Ovary (tissue), 9 donors: ENCODE data around the gene LEMD2. TPM values are rescaled to one million over a fixed set of nuclear protein-coding genes. Genes with fewer than 3 reads are reported as not detected.

Experiments used
- DNase-seq, 5 donors: peaks; one replicate each; pipeline ENCODE4 v3.0.0-alpha.2; 2019 to 2020
- H3K27ac ChIP-seq, 2 donors: fragments of 200-600 bp; one replicate each; pipeline versions ENCODE4 v1.5.1 to v1.8.0; 2019 to 2022
- H3K27me3 ChIP-seq: fragments of 200-600 bp; one replicate; pipeline ENCODE4 v1.8.0; 2022
- H3K36me3 ChIP-seq: fragments of 200-600 bp; sonication (generic); one replicate; pipeline ENCODE4 v1.5.1; 2019
- H3K4me1 ChIP-seq: one replicate; pipeline ENCODE4 v1.8.1; 2013; ENCODE audit warnings: mild to moderate bottlenecking, moderate library complexity; ENCODE audit not compliant: insufficient read depth
- H3K4me3 ChIP-seq: fragments of 200-600 bp; sonication (generic); one replicate; pipeline ENCODE4 v1.5.1; 2017
- H3K9me3 ChIP-seq, 2 donors: fragments of 200-600 bp in 1 of 2; sonication (generic) in 1 of 2; one replicate each; pipeline versions ENCODE4 v1.5.1 to v1.8.1; 2013 to 2019; ENCODE audit warnings: mild to moderate bottlenecking in 1 of 2, moderate library complexity in 1 of 2
- EP300 ChIP-seq: sonication (generic); formaldehyde crosslinking; IDR thresholded peaks from one replicate; pipeline ENCODE4 v1.6.1; 2017; ENCODE audit warnings: antibody characterized with exemption
- POLR2A ChIP-seq: fragments of 450-650 bp; IDR thresholded peaks from one replicate; pipeline ENCODE4 v1.6.1; 2017; ENCODE audit warnings: antibody characterized with exemption, mild to moderate bottlenecking, moderate library complexity
- WGBS, 3 donors: extraction: QIAGEN DNeasy Blood & Tissue Kit in 1 of 3; methylation state at CpG; one replicate each; pipeline versions ENCODE4 v1.1.5 to v1.1.7; 2013 to 2017; 5-methylcytosine and 5-hydroxymethylcytosine counted together
- intact Hi-C, 4 donors: fragments of 100-400 bp; cut with DNase I; formaldehyde crosslinking; loops; one replicate each; pipeline versions ENCODE4 v1.11.0 to v1.15.1; 2022 to 2023
- polyA plus RNA-seq, 2 donors: library from polyadenylated mRNA; stranded (reverse); fragments of 200-250 nt in 1 of 2; fragments of 350-450 nt in 1 of 2; fragmentation: Illumina TruSeq in 1 of 2; extraction: RNeasy Lipid Tissue Mini Kit (QIAGEN cat#74804) in 1 of 2; gene quantifications; one replicate each; pipeline ENCODE4 v1.2.3, GENCODE V29; 2013 to 2014
- total RNA-seq, 7 donors: library from RNA; depleted of rRNA in 2 of 7; stranded (reverse); fragments of >200 nt in 2 of 7; fragmentation: NEBNext Ultra II Directional in 3 of 7; extraction: Animal tissue kit (Norgen Biotek cat#: 25700) in 3 of 7; gene quantifications; one replicate each; pipeline versions ENCODE4 v1.1.0 to v1.2.4, GENCODE V29; 2016 to 2023
- TF ChIP-seq, protein P1 (sequence below), 3 donors: fragments of 450-650 bp in 2 of 3; fragments of 200-600 bp in 1 of 3; IDR thresholded peaks; one replicate each; pipeline versions ENCODE4 v1.5.1 to v1.8.0; 2016 to 2022; ENCODE audit warnings: antibody characterized with exemption in 3 of 3, mild to moderate bottlenecking in 1 of 3
- donor health status: DM: no; HTN: no; CAD: no; lungs with moderate emphysema.
- donor health status: DM: no; HTN: no; CAD: no.
- donor health status: Bipolar disorder and iron deficiency.
- donor health status: DM: yes; HTN: yes; CAD: no.
- donor health status: DM: no; HTN: no; CAD: no.
- donor health status: DM: yes; HTN: yes; CAD: no.

LEMD2 gene
- total and polyA plus RNA-seq, 9 donors = 41.7 to 66.8 (median 56.7) TPM

GRCh38 chr6:33722103-33722623 lies 66.8 kb downstream of the LEMD2 start:
- intact Hi-C loops = no loop called here
- Histone ChIP-seq H3K4me1 (peaks cover 4% of the 10 kb centered on the region), H3K27ac (no peak overlapping the region), H3K9me3 (no peaks in the 10 kb centered on the region), H3K36me3 (no peaks in the 10 kb centered on the region), H3K27me3 (no peaks in the 10 kb centered on the region), H3K4me3 (no peak overlapping the region)
- no peak for DNase-seq
- WGBS, 3 donors = 77 to 94% (median 82%) methylated on average over 5 of the region's 5 CpGs
- TF ChIP-seq, protein P1, sequence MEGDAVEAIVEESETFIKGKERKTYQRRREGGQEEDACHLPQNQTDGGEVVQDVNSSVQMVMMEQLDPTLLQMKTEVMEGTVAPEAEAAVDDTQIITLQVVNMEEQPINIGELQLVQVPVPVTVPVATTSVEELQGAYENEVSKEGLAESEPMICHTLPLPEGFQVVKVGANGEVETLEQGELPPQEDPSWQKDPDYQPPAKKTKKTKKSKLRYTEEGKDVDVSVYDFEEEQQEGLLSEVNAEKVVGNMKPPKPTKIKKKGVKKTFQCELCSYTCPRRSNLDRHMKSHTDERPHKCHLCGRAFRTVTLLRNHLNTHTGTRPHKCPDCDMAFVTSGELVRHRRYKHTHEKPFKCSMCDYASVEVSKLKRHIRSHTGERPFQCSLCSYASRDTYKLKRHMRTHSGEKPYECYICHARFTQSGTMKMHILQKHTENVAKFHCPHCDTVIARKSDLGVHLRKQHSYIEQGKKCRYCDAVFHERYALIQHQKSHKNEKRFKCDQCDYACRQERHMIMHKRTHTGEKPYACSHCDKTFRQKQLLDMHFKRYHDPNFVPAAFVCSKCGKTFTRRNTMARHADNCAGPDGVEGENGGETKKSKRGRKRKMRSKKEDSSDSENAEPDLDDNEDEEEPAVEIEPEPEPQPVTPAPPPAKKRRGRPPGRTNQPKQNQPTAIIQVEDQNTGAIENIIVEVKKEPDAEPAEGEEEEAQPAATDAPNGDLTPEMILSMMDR (IDR thresholded peaks at IDR 0.05) = no peak
- TF ChIP-seq EP300 (no peak), POLR2A (no peak)

GRCh38 chr6:33721508-33721907 lies 67.4 kb downstream of the LEMD2 start:
- Histone ChIP-seq H3K4me1 (peaks cover 4% of the 10 kb centered on the region), H3K36me3 (no peaks in the 10 kb centered on the region), H3K9me3 (no peaks in the 10 kb centered on the region), H3K4me3 (no peak overlapping the region), H3K27me3 (no peaks in the 10 kb centered on the region), H3K27ac (no peak overlapping the region)
- 57 to 85% (median 71%) methylated on average over 5 of the region's 5 CpGs for WGBS, 3 donors
- intact Hi-C loops = no loop called here
- TF ChIP-seq POLR2A (no peak), EP300 (no peak)
- TF ChIP-seq, protein P1 (IDR thresholded peaks at IDR 0.05) = no peak
- no peak for DNase-seq

Other genes with a start within 250 kb of the LEMD2 start
- 10 to 100 TPM in 4 of 7 donors, 1 to 10 TPM in 3; 3.9 to 16.9 (median 10.4) TPM for gene BAK1, start 208.9 kb downstream of the LEMD2 start, total RNA-seq
- gene BAK1, start 208.9 kb downstream of the LEMD2 start, polyA plus RNA-seq = 10 to 100 TPM in 1 of 2 donors, 1 to 10 TPM in 1; 9.8 to 12.2 TPM
- 10 to 100 TPM in 6 of 7 donors, 1 to 10 TPM in 1; 3.7 to 31.1 (median 20.1) TPM for gene ITPR3, start 167.8 kb downstream of the LEMD2 start, total RNA-seq
- gene ITPR3, start 167.8 kb downstream of the LEMD2 start, polyA plus RNA-seq = 1 to 10 TPM; 3.6 to 6.9 TPM
- gene UQCC2, start 77.4 kb downstream of the LEMD2 start, total RNA-seq = 10 to 100 TPM in 6 of 7 donors, 1 to 10 TPM in 1; 9.1 to 65.2 (median 38.0) TPM
- 10 to 100 TPM; 28.7 to 52.4 TPM for gene UQCC2, start 77.4 kb downstream of the LEMD2 start, polyA plus RNA-seq
- 1 to 10 TPM in 1 of 7 donors, under 1 TPM in 4, not detected in 2; 0.24 to 1.1 (median 0.43) TPM for gene IP6K3, start 42.2 kb downstream of the LEMD2 start, total RNA-seq
- under 1 TPM; 0.11 to 0.22 TPM for gene IP6K3, start 42.2 kb downstream of the LEMD2 start, polyA plus RNA-seq
- gene MLN, start 14.9 kb upstream of the LEMD2 start, total RNA-seq = not detected
- not detected for gene MLN, start 14.9 kb upstream of the LEMD2 start, polyA plus RNA-seq